Glomerular visceral epithelial cell (primary cell): ENCODE results near the gene KLHL18.
"Not testable (repeated sequence)": the region's sequence is repeated elsewhere in the genome, so short reads cannot be mapped to it uniquely, and the experiment has no call there.

Experiments used
- DNase-seq: peaks from one replicate; pipeline ENCODE4 v3.0.0-alpha.2; 2016; ENCODE audit errors: extremely low spot score

KLHL18 gene

GRCh38 chr3:47362701-47363100, 80.0 kb downstream of the KLHL18 start:
- no peak for DNase-seq

GRCh38 chr3:47365213-47366153, 82.7 kb downstream of the KLHL18 start:
- no peak for DNase-seq

- DNase-seq, result no peak
Measured at GRCh38 chr3:47366833-47367232, 84.1 kb downstream of the KLHL18 start.

GRCh38 chr3:47367631-47368030, 84.9 kb downstream of the KLHL18 start:
- no peak for DNase-seq

- not testable (repeated sequence) for DNase-seq
Measured at GRCh38 chr3:47370020-47370419, 87.3 kb downstream of the KLHL18 start.

GRCh38 chr3:47370887-47371697, 88.3 kb downstream of the KLHL18 start:
- no peak for DNase-seq

GRCh38 chr3:47374587-47374986, 91.8 kb downstream of the KLHL18 start:
- DNase-seq, result no peak

- DNase-seq, result no peak
Measured at GRCh38 chr3:47376393-47376792, 93.6 kb downstream of the KLHL18 start.

GRCh38 chr3:47377186-47377585, 94.4 kb downstream of the KLHL18 start:
- DNase-seq, result no peak

GRCh38 chr3:47378869-47379268, 96.1 kb downstream of the KLHL18 start:
- DNase-seq, result no peak

GRCh38 chr3:47379411-47379899, 96.7 kb downstream of the KLHL18 start:
- DNase-seq, result no peak

GRCh38 chr3:47380026-47380600, 97.4 kb downstream of the KLHL18 start:
- no peak for DNase-seq

- peak; percentile 99 for DNase-seq
Measured at GRCh38 chr3:47380601-47381316, 98.0 kb downstream of the KLHL18 start, which contains the start of gene PTPN23. TSS of gene PTPN23 (plus strand) at chr3:47381021. CDS start at chr3:47381097, 76 bp downstream.

- DNase-seq, result peak; percentile 89
Measured at GRCh38 chr3:47381317-47382157, 98.8 kb downstream of the KLHL18 start.

GRCh38 chr3:47384425-47384824, 101.7 kb downstream of the KLHL18 start:
- no peak for DNase-seq

- DNase-seq, result no peak
Measured at GRCh38 chr3:47385007-47385406, 102.3 kb downstream of the KLHL18 start.

- no peak for DNase-seq
Measured at GRCh38 chr3:47385796-47386195, 103.1 kb downstream of the KLHL18 start.

GRCh38 chr3:47392933-47393332, 110.2 kb downstream of the KLHL18 start:
- DNase-seq, result no peak

- no peak for DNase-seq
Measured at GRCh38 chr3:47394140-47394870, 111.6 kb downstream of the KLHL18 start.

- no peak for DNase-seq
Measured at GRCh38 chr3:47394881-47395280, 112.1 kb downstream of the KLHL18 start.
